Vein endothelial cell (primary cell): ENCODE results near the gene ANP32D. TPM values are rescaled to one million over a fixed set of nuclear protein-coding genes. Genes with fewer than 3 reads are reported as not detected.

ENCODE experiments used
- total RNA-seq: library from RNA; depleted of rRNA; stranded (reverse); fragments of >200 nt; gene quantifications from 2 replicates; pipeline ENCODE4 v1.2.3, GENCODE V29; 2012

Gene ANP32D
- not detected in 2 replicates for total RNA-seq

GRCh38 chr12:48472259-48472658 lies at the start of gene ANP32D:
TSS of gene ANP32D (plus strand) at chr12:48472559. CDS start at chr12:48472665, 106 bp downstream.

DNA sequence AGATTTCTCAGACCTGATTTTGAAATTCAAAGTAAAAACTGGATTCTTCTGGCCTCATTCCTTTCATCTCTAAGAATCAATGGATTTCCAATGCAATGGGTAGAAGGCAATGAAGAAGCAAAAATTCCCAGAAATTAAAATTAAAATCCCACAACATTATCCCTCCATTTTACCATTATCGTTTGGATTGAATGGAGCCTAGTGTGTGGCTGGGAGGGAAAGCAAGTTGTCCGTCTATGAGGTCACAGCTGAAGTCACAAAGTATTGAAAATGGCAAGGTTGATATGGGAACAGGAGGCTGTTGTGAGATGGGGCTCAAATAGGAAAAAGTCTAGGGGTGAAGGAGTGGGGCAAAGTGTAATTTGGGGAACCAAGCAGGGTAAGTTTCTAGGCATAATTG lies 9.8 kb downstream of the ANP32D start, which contains the start of gene C12orf54:
Gene C12orf54 (plus strand): TSS at position 301 of the 400 bp plus-strand sequence. CDS start 799 bp downstream, outside the sequence.

Other genes starting within 250 kb of the ANP32D start
- 3.4 and 3.9 TPM in 2 replicates for gene ZNF641, start 121.6 kb upstream of the ANP32D start, total RNA-seq
- not detected in 2 replicates for gene C12orf54, start 9.9 kb downstream of the ANP32D start, total RNA-seq
- not detected in 2 replicates for gene OR8S1, start 53.1 kb downstream of the ANP32D start, total RNA-seq
- not detected in 2 replicates for gene LALBA, start 97.5 kb downstream of the ANP32D start, total RNA-seq
- gene KANSL2, start 209.7 kb downstream of the ANP32D start, total RNA-seq: 49.2 and 62.1 TPM in 2 replicates
- 34.9 and 43.1 TPM in 2 replicates for gene CCNT1, start 244.1 kb downstream of the ANP32D start, total RNA-seq